ENCODE results near the gene NBEA.

DNA sequence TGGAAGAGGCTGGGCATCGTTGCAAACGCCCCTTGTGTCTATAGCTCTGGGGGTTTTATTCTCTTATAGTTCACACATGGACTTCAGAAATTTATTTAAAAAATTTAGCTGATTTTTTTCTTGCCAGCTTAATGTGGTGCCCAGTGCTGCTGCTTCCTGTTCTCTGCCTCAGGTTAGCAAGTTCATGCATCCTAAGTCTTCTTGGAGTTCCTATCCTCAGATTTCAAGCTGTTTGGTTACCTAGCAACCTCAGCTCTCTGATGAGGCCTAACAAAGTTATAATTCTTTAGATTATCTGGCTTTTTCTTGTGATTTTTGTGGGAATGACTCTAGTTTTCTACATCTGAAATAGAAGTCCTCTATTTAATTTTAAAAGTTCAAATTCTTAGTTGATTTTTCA is 283.5 kb downstream of the NBEA start:
- TF ChIP-seq EP300 (IDR thresholded peaks at IDR 0.05; ENCODE audit: borderline replicate concordance) (no peak), FOXM1 (IDR thresholded peaks at IDR 0.05; ENCODE audit: borderline replicate concordance, low read depth) (no peak), EGR1 (IDR thresholded peaks at IDR 0.05) (no peak)
- TF ChIP-seq, protein P1, sequence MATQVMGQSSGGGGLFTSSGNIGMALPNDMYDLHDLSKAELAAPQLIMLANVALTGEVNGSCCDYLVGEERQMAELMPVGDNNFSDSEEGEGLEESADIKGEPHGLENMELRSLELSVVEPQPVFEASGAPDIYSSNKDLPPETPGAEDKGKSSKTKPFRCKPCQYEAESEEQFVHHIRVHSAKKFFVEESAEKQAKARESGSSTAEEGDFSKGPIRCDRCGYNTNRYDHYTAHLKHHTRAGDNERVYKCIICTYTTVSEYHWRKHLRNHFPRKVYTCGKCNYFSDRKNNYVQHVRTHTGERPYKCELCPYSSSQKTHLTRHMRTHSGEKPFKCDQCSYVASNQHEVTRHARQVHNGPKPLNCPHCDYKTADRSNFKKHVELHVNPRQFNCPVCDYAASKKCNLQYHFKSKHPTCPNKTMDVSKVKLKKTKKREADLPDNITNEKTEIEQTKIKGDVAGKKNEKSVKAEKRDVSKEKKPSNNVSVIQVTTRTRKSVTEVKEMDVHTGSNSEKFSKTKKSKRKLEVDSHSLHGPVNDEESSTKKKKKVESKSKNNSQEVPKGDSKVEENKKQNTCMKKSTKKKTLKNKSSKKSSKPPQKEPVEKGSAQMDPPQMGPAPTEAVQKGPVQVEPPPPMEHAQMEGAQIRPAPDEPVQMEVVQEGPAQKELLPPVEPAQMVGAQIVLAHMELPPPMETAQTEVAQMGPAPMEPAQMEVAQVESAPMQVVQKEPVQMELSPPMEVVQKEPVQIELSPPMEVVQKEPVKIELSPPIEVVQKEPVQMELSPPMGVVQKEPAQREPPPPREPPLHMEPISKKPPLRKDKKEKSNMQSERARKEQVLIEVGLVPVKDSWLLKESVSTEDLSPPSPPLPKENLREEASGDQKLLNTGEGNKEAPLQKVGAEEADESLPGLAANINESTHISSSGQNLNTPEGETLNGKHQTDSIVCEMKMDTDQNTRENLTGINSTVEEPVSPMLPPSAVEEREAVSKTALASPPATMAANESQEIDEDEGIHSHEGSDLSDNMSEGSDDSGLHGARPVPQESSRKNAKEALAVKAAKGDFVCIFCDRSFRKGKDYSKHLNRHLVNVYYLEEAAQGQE (IDR thresholded peaks at IDR 0.05; ENCODE audit: low read depth): no peak
- TF ChIP-seq, protein P2, sequence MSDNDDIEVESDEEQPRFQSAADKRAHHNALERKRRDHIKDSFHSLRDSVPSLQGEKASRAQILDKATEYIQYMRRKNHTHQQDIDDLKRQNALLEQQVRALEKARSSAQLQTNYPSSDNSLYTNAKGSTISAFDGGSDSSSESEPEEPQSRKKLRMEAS (IDR thresholded peaks at IDR 0.05): no peak

Data from Ishikawa (cell line).